Measurements from ENCODE around the gene DNMT1. TPM values are rescaled to one million over a fixed set of nuclear protein-coding genes. Genes with fewer than 3 reads are reported as not detected.

Gene DNMT1
- total RNA-seq, 4 donors from 2014 or later, result 20.8 to 51.4 (median 34.8) TPM

GRCh38 chr19:10087296-10088061, 107.3 kb downstream of the DNMT1 start:
- Histone ChIP-seq H3K4me3 (peak overlapping the region; percentile 86 to 97 (median 92)), H3K27ac (replicated peaks in 1 of 4) (peak overlapping the region; percentile 87 to 90 (median 90)), H3K27me3 (no peaks in the 10 kb centered on the region), H3K36me3 (peaks cover 6 to 36% (median 30%) of the 10 kb centered on the region in 4 donors), H3K9me3 (no peaks in the 10 kb centered on the region), H3K4me1 (peaks cover 0 to 18% (median 15%) of the 10 kb centered on the region in 4 donors)
- TF ChIP-seq POLR2AphosphoS5 (IDR thresholded peaks at IDR 0.05) (no peak), CTCF (IDR thresholded peaks at IDR 0.05) (no peak), POLR2A (IDR thresholded peaks at IDR 0.05; ENCODE audit: low read depth) (no peak), EP300 (IDR thresholded peaks at IDR 0.05) (no peak)
- intact Hi-C loops (cut with DNase I), result no loop called here
- WGBS, result 87% methylated on average over 18 of the region's 18 CpGs
- DNase-seq (ENCODE audit: extremely low spot score), result no peak

GRCh38 chr19:10086591-10087192, 108.1 kb downstream of the DNMT1 start:
- Histone ChIP-seq H3K9me3 (no peaks in the 10 kb centered on the region), H3K4me1 (peaks cover 0 to 18% (median 15%) of the 10 kb centered on the region in 4 donors), H3K4me3 (peak overlapping the region; percentile 86 to 97 (median 92)), H3K36me3 (peaks cover 6 to 28% (median 23%) of the 10 kb centered on the region in 4 donors), H3K27ac (replicated peaks in 1 of 4) (peak overlapping the region; percentile 87 to 90 (median 90)), H3K27me3 (no peaks in the 10 kb centered on the region)
- TF ChIP-seq EP300 (IDR thresholded peaks at IDR 0.05) (no peak), POLR2A (IDR thresholded peaks at IDR 0.05; ENCODE audit: low read depth) (no peak), POLR2AphosphoS5 (IDR thresholded peaks at IDR 0.05) (no peak), CTCF (IDR thresholded peaks at IDR 0.05) (no peak)
- WGBS, result 11% methylated on average over 15 of the region's 43 CpGs
- intact Hi-C loops (cut with DNase I), result no loop called here
- no peak for DNase-seq (ENCODE audit: extremely low spot score)

GRCh38 chr19:10085641-10086590, 108.8 kb downstream of the DNMT1 start, which contains the start of gene SHFL:
SHFL (plus strand) TSS chr19:10086317; CDS start chr19:10086428, 111 bp downstream.
- DNase-seq (ENCODE audit: extremely low spot score), result no peak
- intact Hi-C loops (cut with DNase I), result no loop called here

GRCh38 chr19:10084803-10085202, 110.0 kb downstream of the DNMT1 start:
- H3K27ac ChIP-seq (replicated peaks in 1 of 4), result no peak overlapping the region
- no peaks in the 10 kb centered on the region for H3K9me3 ChIP-seq
- intact Hi-C loops (cut with DNase I), result no loop called here
- H3K4me1 ChIP-seq, result peaks cover 0 to 18% (median 15%) of the 10 kb centered on the region in 4 donors
- no peak overlapping the region for H3K4me3 ChIP-seq
- peaks cover 2 to 9% (median 9%) of the 10 kb centered on the region in 4 donors for H3K36me3 ChIP-seq
- H3K27me3 ChIP-seq, result no peaks in the 10 kb centered on the region
- DNase-seq (ENCODE audit: extremely low spot score), result no peak
- WGBS, result 69% methylated on average over 3 of the region's 3 CpGs
- TF ChIP-seq EP300 (IDR thresholded peaks at IDR 0.05) (no peak), POLR2A (IDR thresholded peaks at IDR 0.05; ENCODE audit: low read depth) (no peak), POLR2AphosphoS5 (IDR thresholded peaks at IDR 0.05) (no peak), CTCF (IDR thresholded peaks at IDR 0.05) (no peak)

More at GRCh38 chr19:10085641-10086590, 108.8 kb downstream of the DNMT1 start, which contains the start of gene SHFL:
- H3K27me3 ChIP-seq, result no peaks in the 10 kb centered on the region
- peak within 1 kb of the TSS; percentile 86 to 97 (median 92) for H3K4me3 ChIP-seq
- 13% methylated on average over 21 of the region's 81 CpGs for WGBS
- TF ChIP-seq EP300 (IDR thresholded peaks at IDR 0.05) (no peak), POLR2A (IDR thresholded peaks at IDR 0.05; ENCODE audit: low read depth) (no peak), POLR2AphosphoS5 (IDR thresholded peaks at IDR 0.05) (peak; percentile 44 to 60)
- peak within 1 kb of the TSS; percentile 87 to 90 (median 90) for H3K27ac ChIP-seq (replicated peaks in 1 of 4)
- peaks cover 0 to 18% (median 15%) of the 10 kb centered on the region in 4 donors for H3K4me1 ChIP-seq
- H3K9me3 ChIP-seq, result no peaks in the 10 kb centered on the region
- peaks cover 6 to 20% (median 15%) of the 10 kb centered on the region in 4 donors for H3K36me3 ChIP-seq
